LoVo (cell line): ENCODE measurements around the gene BDKRB2.

Source experiments
- DNase-seq: peaks from one replicate; pipeline ENCODE4 v3.0.0-alpha.2; 2016; ENCODE audit warnings: low spot score

BDKRB2 gene

GRCh38 chr14:96198430-96199130 lies 6.1 kb upstream of the BDKRB2 start:
- no peak for DNase-seq

DNA sequence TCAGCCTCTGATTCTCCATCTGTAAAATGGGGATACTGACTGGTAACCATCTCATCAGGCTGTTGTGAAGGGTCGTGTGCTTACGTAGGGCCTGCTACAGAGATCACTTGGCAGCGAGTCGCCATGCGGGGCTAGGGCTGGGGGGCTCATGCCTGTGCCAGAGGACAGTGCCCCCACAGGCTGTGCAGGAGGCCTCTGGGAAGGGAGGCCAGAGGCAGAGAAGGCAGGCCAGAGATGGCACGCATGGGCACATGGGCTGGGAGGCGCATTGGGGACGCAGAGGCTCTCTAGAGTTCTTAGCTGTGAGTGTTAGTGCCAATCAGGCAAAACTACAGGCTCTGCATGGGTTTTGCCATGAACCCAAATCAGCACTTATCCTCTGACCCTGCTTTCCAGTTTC lies 3.5 kb upstream of the BDKRB2 start:
- no peak for DNase-seq

DNA sequence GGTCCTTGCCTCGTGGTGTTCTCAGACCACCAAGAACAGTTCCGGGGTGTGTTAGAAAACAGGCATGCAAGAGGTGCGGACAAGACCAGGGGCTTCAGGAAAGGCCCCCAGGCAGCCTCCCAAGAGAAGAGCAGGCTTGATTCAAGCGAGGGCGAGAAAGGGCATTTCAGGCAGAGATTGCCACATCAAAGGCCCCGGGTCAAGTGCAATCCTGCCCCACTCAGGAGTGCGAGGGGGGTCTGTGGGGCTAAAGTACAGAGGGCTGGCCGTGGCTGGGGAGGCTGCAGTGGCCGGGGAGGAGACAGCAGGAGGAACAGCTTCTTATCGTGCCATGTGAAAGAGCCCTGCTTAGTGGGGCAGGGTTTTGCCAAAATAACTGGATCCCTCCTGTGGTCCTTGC lies 2.7 kb upstream of the BDKRB2 start:
- no peak for DNase-seq

DNA sequence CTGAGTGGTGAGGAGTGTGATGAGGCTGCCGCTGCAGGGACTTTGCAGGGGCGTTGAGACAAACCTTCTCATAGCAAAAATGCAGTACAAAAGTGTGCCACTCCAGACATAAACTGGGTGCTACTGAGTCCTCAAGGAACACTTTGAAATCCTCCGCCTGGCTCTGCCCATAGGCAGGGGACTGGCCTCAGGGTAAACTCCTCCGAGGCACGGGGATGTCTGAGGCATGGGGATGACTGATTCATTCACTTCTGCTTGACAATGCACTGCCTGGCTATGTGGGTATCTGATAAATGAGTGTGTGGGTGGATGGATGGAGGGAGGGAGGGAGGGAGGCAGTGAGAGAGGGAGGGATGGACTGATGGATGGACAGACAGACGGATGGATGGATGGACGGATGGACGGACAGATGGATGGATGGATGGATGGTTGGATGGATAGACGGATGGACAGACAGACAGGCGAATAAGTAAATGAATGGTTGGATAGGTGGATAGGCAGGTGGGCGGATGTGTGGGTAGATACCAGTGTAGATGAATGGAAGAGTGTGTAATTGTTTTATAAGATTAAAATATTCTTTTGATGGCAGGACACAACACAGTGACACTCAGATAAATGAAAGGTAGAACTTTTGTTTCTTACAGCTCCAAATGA lies 2.1 kb upstream of the BDKRB2 start:
- no peak for DNase-seq

- no peak for DNase-seq
Observed at GRCh38 chr14:96203116-96203515, 1.5 kb upstream of the BDKRB2 start.

DNA sequence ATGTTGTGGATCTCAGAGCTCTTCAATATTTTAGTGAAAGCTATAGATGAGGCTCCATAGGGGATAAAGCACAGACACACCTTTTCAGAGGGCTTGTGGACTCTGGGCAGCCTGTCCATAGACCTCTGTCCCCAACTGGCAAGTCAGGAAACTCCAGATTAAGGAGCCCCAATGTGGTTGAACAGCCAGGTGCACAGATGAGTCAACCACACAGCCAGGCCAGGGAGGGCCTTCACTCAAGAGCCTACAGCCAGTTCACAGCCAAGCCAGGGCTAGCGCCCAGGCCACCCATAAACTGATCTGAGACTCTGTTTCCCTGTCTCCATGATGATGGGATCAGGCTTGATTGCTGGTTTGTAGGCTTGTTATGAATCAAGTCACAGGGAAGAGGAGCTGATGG lies 1.0 kb upstream of the BDKRB2 start:
- DNase-seq: peak; percentile 49

- DNase-seq: no peak
Observed at GRCh38 chr14:96205059-96205977, 679 bp downstream of the BDKRB2 start.

GRCh38 chr14:96205978-96206360 lies 1.3 kb downstream of the BDKRB2 start:
- no peak for DNase-seq

- no peak for DNase-seq
Observed at GRCh38 chr14:96206461-96206860, 1.8 kb downstream of the BDKRB2 start.

- DNase-seq: no peak
Observed at GRCh38 chr14:96207686-96208085, 3.0 kb downstream of the BDKRB2 start.

GRCh38 chr14:96208739-96209138 lies 4.1 kb downstream of the BDKRB2 start:
- DNase-seq: no peak

DNA sequence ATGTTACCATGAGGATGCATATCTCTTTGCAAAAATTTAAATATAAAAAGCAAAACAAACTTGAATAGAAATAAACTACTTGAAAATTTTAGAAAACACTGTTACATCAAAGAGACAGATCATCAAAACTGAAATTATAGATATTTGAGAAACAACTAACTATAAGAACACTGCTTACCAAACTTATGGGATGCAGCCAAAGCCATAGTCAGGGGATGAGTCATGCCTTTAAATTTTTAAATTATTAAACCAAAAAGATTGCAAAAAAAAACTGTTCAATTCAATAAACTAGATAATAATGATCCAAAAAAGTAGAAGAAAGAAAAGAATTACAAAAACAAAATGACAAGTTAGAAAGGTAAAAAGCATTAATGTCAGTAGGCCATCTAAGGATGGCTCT lies 7.5 kb downstream of the BDKRB2 start:
- DNase-seq: no peak

GRCh38 chr14:96212896-96213295 lies 8.3 kb downstream of the BDKRB2 start:
- no peak for DNase-seq

DNA sequence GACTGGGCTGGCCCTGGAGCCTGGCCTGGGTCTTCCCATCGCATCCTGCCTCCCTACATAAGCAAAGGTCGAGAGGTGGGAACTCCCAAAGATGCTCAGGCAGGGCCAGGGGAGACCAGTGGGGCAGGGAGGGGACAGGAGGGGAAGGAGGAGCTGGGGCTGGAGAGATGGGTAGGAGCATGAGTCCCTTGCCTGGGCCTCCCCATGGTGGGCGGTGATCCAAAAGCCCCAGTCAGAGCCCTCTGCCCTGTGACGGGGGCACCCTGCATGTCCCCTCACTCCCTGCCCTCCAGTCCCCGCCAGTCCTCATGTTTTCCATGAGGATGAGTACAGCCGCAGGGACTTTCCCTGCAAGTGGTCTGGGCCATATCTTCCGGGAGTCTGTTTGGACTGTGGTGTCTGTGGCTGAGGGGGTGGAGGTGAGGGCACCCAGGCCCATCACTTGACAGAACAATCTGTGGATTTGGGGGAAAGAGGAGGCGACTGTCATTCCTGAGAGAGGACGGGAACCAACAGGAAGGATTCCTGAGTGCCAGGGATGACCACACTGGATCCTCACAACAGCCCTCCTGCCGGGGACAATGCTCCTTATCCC lies 9.3 kb downstream of the BDKRB2 start:
- DNase-seq: no peak

DNA sequence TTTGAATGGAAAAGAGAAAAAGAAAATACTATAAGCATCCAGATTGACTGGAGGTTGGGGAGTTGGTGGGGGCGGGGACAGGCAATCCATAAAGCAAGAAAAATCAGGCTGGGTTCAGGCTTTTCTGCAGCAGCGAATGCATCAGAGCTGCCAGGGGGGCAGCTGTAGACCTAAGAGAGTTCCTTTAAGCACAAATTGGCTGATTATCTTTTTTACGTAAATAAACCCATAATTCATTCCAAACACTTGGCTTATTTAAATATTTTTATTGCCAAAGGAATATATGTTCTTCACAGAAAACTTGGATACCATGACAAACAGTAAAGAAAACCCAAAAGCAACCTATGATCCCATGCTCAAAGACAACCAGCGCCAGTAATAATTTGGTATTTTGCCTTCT lies 10.2 kb downstream of the BDKRB2 start:
- no peak for DNase-seq

GRCh38 chr14:96215452-96216244 lies 11.0 kb downstream of the BDKRB2 start:
- DNase-seq: no peak

DNA sequence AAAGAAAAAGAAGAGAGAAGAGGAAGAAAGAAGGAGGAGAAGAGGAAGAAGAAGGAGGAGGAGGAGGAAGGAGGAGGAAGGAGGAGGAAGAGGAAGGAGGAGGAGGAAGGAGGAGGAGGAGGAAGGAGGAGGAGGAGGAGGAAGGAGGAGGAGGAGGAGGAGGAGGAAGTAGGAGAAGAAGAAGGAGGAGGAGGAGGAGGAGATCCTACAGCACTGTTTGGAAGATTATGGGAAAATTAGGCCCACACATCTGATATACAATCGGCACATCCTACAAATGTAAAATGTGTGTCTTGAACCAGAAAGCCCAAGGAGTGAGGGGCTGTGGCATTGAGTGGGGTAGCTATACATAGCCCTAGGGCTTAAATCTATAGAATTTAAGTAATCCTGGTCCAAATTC lies 12.0 kb downstream of the BDKRB2 start:
- no peak for DNase-seq

GRCh38 chr14:96217376-96217913 lies 12.8 kb downstream of the BDKRB2 start:
- no peak for DNase-seq

GRCh38 chr14:96221109-96221650 lies 16.5 kb downstream of the BDKRB2 start:
- DNase-seq: no peak

- no peak for DNase-seq
Observed at GRCh38 chr14:96221841-96222240, 17.2 kb downstream of the BDKRB2 start.

- DNase-seq: peak; percentile 77
Observed at GRCh38 chr14:96224480-96225096, 19.9 kb downstream of the BDKRB2 start.
